GM21381 (cell line): ENCODE measurements around the gene CELSR1.

Source experiments
- ATAC-seq: cut with Tn5 transposase; IDR thresholded peaks from one replicate; pipeline ENCODE4 v1.9.1; 2021; ENCODE audit warnings: mild to moderate bottlenecking, moderate library complexity; ENCODE audit not compliant: unreplicated experiment

The CELSR1 gene

DNA sequence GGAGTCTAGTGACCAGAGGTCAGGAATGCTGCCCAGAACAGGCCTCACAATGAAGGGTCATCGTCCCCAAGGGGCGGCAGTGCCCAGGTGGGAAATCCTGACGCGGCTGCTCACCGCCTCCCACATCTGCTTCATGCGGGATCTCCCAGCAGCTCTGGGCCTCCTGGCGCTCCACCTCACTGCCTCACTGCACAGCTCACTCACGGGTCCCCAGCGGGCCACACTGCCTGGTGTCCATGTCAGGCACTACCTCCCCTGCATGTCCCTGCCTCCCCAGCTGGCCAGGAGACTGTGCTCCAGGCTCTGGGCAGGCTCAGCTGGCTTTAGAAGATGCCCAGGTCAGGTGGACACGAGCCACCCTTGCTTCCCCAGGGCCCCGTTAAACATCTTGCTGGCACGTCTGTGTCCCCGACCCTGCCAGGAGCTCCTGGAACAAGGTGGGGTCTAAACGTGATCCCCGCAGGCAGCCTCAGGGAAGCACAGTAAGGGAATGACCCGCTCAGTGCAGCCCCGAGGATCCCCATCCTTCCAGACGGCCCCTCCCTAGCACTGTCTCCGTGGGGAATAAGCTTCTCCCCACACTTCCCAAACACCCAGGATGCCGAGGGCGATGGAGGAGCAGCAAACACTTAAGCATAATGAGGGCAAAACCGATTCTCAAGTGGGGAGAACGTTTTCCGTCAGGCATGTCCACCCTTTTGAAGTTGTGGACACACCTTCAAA lies 108.7 kb downstream of the CELSR1 start:
- no peak for ATAC-seq

DNA sequence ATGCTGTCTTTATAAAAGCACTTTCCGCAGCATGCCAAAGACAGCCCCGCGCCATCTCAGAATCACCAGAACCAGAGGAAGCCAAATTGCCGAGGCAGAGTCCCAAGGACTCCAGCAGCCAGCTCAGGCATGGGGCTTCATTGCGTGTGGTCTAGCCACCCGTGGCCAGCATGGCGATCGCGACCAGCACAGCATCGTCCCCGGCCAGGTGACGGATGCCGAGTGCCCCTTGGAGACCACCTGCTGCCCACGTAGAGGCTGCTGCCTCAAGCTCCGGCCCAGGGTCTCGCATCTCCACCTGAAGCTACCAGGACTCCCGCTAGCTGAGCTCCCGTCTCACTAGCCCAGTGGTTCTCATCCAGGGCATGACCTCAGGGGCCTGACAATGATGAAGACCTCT lies 109.2 kb downstream of the CELSR1 start:
- no peak for ATAC-seq

- ATAC-seq, result no peak
Observed at GRCh38 chr22:46425016-46425415, 112.4 kb downstream of the CELSR1 start.

GRCh38 chr22:46424496-46424895 lies 112.9 kb downstream of the CELSR1 start:
- no peak for ATAC-seq

DNA sequence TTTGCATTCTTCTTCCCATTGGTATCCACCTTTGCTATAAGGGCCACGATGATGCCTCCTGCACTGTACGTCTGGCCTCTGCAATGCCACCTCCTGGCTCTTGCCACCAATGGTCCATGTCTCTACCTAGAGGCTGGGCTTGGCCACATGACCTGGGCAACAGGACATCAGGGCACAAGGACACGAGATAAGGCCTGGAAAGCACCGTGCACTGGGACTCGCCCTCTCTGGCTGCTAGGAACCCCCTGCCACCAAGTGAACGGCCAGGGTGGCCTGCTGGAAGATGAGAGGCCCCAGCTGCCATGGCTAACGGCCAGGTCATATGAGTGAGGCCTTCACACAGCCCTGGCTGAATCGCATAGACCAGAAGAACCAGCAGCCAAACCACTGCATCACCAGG lies 114.5 kb downstream of the CELSR1 start:
- ATAC-seq, result no peak

GRCh38 chr22:46421267-46421666 lies 116.2 kb downstream of the CELSR1 start:
- ATAC-seq, result no peak

DNA sequence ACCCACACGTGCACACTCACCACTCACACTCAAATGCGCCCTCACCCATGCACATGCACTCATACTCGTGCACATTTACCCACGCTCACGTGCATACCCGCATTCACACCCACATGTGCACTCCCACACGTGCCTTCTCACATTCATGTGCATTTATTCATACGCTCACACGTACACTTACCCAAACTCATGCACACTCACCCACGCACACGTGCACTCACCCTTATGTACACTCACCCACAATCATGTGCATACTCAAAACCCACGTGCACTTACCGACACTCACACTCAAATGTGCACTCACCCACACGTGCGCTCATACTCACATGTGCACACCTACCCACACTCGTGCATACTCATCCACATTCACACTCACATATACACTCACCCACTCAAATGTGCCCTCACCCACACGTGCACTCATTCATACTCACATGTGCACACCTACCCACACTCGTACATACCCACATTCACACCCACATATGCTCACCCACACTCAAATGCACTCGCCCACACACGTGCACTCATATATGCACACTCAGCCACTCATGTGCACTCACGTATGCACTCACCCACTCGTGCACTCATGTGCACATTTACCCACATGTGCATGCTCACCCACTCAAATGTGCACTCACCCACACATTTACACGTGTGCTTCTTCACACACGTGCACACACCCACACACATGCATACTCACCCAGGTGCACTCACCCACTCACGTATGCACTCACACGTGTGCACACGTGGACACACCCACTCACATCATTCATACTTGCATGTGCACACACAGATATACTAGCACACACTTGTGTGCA lies 117.5 kb downstream of the CELSR1 start:
- no peak for ATAC-seq

GRCh38 chr22:46418827-46419226 lies 118.6 kb downstream of the CELSR1 start:
- no peak for ATAC-seq

- ATAC-seq, result no peak
Observed at GRCh38 chr22:46417769-46418168, 119.7 kb downstream of the CELSR1 start.

- no peak for ATAC-seq
Observed at GRCh38 chr22:46416891-46417580, 120.4 kb downstream of the CELSR1 start.

GRCh38 chr22:46416520-46416871 lies 120.9 kb downstream of the CELSR1 start:
- ATAC-seq, result no peak

- ATAC-seq, result no peak
Observed at GRCh38 chr22:46415776-46416519, 121.5 kb downstream of the CELSR1 start.

- no peak for ATAC-seq
Observed at GRCh38 chr22:46414704-46415103, 122.7 kb downstream of the CELSR1 start.

DNA sequence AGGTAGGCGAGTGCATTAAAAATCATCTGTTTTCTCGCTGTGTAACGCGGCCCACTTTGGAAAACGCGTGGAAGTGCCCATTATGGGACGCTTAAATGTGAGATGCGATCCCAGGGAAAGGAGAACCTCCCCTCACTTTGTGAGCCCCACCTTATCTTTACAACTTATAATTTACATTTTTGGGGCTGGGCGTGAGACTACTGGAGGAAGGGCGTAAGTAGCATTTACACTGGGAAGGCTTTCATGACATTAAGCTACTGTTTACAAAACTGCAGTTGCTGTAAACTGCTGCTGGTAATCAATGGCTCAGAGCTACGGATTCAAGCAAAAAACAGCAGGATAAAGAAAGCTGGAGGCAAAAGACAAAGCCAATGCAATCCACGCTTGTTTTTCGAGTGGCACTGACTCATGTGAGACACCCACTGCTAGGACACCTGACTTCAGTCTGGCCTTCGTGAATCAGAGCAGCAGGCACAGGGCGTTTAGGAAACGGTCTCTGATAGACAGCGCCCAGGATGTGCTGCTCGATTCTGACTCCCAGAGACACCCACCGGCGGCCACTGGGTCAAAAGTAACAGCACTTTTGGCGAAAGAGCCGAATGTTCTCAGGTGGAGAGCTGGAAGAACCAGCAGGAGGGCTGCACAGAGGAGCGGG lies 123.6 kb downstream of the CELSR1 start:
- no peak for ATAC-seq

GRCh38 chr22:46411347-46411746 lies 126.1 kb downstream of the CELSR1 start:
- ATAC-seq, result no peak

DNA sequence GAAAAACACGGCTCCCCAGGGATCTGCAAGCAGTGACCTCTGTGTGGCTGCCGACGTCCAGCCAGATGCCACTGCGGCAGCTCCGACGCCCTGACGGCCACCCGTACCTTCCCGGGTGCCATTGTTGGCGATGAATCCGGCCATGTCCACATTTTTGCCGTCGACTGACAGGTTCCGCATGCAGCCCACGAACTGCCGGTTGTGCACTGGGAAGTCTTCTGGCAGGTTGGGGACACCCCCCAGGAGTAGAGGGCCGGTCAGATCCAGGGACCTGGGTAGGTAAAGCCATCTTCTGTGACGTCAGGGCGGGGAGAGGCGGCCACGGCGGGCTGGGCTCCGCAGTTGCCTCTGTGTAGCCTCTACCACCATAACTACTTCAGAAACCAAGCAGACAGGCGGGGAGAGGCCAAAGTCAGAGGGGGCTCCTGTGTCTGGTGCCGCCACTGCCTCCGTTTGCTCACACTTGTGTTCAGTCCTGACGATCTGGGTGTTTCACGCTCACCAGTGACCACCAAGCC lies 127.1 kb downstream of the CELSR1 start:
- no peak for ATAC-seq

DNA sequence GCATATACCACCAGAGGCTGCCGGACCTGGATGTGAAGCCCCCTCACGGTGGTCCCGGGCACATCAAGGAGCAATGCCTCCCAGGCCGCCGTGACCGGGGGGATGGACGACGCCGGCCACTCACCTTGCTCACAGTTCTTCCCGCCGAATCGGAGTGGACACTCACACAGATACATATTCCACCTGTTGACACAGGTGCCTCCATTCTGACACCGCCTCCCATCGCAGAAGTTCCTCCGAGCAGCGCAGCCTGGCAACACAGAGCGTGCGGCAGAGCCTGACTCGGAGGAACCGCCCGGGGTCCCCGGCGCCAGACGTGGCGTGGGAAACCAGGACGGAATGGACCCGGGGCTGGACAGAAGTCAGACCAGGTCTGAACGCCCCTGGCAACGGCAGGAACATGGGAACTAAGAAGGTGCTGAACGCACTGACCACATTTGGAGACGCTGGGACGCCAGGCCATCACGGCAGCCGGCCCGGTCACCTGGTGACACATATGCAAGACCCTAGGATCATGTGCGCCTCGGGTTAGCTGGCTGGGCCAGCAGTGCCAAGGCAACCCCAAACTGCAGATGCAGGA lies 127.7 kb downstream of the CELSR1 start:
- no peak for ATAC-seq

- no peak for ATAC-seq
Observed at GRCh38 chr22:46408568-46409506, 128.6 kb downstream of the CELSR1 start.

DNA sequence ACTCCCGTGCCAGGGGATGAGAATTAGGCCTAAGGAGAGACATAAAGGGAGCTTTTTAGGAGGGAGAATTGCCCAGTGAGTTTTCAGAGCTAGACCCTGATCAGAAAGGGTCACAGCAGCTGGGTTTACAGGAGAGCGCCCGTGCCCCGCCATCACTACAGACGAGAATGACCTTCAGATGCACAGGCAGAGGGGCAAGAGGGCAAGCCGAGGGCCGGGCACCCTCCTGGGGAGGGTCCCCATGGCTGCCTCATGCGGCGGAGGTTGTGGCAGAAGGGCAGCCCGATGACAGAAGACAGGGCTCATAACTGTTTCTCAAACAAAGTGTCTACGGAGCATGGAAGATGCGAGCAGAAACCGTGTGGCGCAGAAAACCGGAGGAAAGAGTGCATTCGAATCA lies 129.7 kb downstream of the CELSR1 start:
- no peak for ATAC-seq
